ENCODE data around the gene SOX12. TPM values are rescaled to one million over a fixed set of nuclear protein-coding genes. Genes with fewer than 3 reads are reported as not detected.
"Not testable (repeated sequence)": the region's sequence is repeated elsewhere in the genome, so short reads cannot be mapped to it uniquely, and the experiment has no call there.

The SOX12 gene
- total RNA-seq, 1 donor from 2014 or later: 12.3 TPM

DNA sequence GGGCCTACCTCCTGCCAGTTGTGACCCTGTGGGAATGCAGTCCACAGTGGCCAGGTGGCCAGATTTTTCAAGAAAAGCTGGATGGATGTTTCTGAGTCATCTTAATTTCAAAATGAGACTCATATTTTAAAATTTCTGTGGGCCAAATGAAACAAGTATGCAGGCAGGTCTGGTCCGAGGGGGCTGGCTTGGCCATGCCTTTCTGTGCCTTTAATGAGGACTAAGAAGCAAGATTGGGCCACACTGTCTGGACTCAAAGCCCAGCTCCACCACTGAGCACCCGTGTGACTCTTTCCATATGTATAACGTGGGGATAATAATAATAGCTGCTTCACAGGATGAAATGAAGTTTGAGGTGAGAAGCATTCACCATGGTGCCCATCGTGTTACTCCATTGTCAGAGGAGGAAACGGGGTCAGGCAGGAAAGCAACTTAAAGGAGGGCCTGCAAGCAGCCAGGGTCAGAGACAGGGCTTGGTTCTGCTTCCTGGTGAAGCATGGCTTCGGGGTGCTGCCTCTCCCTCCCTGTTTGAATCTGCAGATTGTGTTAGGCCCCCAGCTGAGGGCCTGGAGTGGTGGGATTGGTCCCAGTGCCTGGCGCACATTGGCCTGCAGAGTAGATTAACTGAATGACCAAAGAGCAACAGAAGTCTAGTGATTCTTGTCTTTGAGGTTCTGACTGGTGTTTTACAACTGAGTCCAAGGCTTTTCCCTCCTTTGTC is 3.8 kb downstream of the SOX12 start:
- DNase-seq: no peak
- peaks cover 52% of the 10 kb centered on the region for H3K4me1 ChIP-seq
- no peak overlapping the region for H3K4me3 ChIP-seq
- H3K9me3 ChIP-seq (replicated peaks): no peaks in the 10 kb centered on the region
- TF ChIP-seq, protein P1, sequence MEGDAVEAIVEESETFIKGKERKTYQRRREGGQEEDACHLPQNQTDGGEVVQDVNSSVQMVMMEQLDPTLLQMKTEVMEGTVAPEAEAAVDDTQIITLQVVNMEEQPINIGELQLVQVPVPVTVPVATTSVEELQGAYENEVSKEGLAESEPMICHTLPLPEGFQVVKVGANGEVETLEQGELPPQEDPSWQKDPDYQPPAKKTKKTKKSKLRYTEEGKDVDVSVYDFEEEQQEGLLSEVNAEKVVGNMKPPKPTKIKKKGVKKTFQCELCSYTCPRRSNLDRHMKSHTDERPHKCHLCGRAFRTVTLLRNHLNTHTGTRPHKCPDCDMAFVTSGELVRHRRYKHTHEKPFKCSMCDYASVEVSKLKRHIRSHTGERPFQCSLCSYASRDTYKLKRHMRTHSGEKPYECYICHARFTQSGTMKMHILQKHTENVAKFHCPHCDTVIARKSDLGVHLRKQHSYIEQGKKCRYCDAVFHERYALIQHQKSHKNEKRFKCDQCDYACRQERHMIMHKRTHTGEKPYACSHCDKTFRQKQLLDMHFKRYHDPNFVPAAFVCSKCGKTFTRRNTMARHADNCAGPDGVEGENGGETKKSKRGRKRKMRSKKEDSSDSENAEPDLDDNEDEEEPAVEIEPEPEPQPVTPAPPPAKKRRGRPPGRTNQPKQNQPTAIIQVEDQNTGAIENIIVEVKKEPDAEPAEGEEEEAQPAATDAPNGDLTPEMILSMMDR (IDR thresholded peaks at IDR 0.05; ENCODE audit: borderline replicate concordance): no peak
- peak overlapping the region; percentile 98 for H3K27ac ChIP-seq (replicated peaks)
- intact Hi-C loops (cut with micrococcal nuclease): no loop called here
- H3K27me3 ChIP-seq (ENCODE audit: low read depth): no peaks in the 10 kb centered on the region
- no peaks in the 10 kb centered on the region for H3K36me3 ChIP-seq

DNA sequence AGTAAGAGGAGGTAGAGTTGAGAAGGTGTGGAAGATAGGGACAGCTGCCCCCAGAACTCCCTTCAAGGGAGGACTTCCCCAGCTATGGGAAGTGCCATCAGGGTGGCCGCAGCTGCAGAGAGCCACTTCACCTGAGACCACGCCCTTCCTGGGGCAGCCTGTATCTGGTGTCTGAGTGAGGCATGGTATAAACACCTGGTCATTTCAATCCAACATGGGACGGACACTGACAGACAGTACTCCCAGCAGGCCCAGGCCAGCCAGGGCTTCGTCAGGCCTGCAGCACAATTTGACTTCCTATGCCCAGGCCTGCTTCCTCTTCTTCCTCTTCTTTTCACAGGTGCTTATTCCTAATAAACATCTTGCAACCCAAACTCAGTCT is 4.5 kb downstream of the SOX12 start:
- TF ChIP-seq, protein P1 (IDR thresholded peaks at IDR 0.05; ENCODE audit: borderline replicate concordance): no peak
- Histone ChIP-seq H3K4me3 (no peak overlapping the region), H3K27ac (replicated peaks) (no peak overlapping the region), H3K4me1 (peaks cover 46% of the 10 kb centered on the region), H3K36me3 (no peaks in the 10 kb centered on the region), H3K27me3 (ENCODE audit: low read depth) (no peaks in the 10 kb centered on the region), H3K9me3 (replicated peaks) (no peaks in the 10 kb centered on the region)
- no peak for DNase-seq
- intact Hi-C loops (cut with micrococcal nuclease): no loop called here

GRCh38 chr20:330233-331149 is 5.1 kb downstream of the SOX12 start:
- Histone ChIP-seq H3K4me3 (no peak overlapping the region), H3K27ac (replicated peaks) (no peak overlapping the region), H3K36me3 (no peaks in the 10 kb centered on the region), H3K9me3 (replicated peaks) (no peaks in the 10 kb centered on the region), H3K4me1 (peaks cover 46% of the 10 kb centered on the region), H3K27me3 (ENCODE audit: low read depth) (no peaks in the 10 kb centered on the region)
- TF ChIP-seq, protein P1 (IDR thresholded peaks at IDR 0.05; ENCODE audit: borderline replicate concordance): peak; percentile 87
- intact Hi-C loops (cut with micrococcal nuclease): no loop called here
- DNase-seq: no peak

GRCh38 chr20:334578-334977 is 9.2 kb downstream of the SOX12 start:
- Histone ChIP-seq H3K36me3 (no peaks in the 10 kb centered on the region), H3K4me1 (peaks cover 8% of the 10 kb centered on the region), H3K9me3 (replicated peaks) (no peaks in the 10 kb centered on the region), H3K27me3 (ENCODE audit: low read depth) (no peaks in the 10 kb centered on the region), H3K27ac (replicated peaks) (no peak overlapping the region), H3K4me3 (no peak overlapping the region)
- DNase-seq: no peak
- TF ChIP-seq, protein P1 (IDR thresholded peaks at IDR 0.05; ENCODE audit: borderline replicate concordance): no peak
- intact Hi-C loops (cut with micrococcal nuclease): no loop called here

GRCh38 chr20:336040-336439 is 10.7 kb downstream of the SOX12 start:
- H3K36me3 ChIP-seq; H3K9me3 ChIP-seq (replicated peaks); H3K27me3 ChIP-seq (ENCODE audit: low read depth); H3K4me1 ChIP-seq; intact Hi-C loops (cut with micrococcal nuclease); DNase-seq; H3K4me3 ChIP-seq; H3K27ac ChIP-seq (replicated peaks): not testable (repeated sequence)

DNA sequence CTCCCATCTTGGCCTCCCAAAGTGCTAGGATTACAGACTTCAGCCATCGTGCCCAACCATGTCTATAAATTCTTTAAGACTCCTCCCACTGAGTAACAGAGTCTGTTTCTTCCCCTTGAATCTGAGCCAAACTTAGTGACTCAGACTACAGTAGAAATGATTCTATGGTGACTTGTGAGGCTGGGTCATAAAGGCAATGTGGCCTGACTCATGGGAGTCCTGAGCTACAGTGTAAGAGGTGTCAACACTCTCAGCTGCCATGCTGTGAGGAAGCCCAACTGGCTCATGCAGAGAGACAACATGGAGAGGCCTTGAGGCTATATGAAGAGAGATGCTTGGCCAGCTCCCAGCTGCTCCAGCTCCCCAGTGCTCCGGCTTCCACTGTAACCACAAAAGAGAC is 16.3 kb downstream of the SOX12 start:
- H3K4me1 ChIP-seq: peaks cover 19% of the 10 kb centered on the region
- TF ChIP-seq, protein P1 (IDR thresholded peaks at IDR 0.05; ENCODE audit: borderline replicate concordance): no peak
- H3K9me3 ChIP-seq (replicated peaks): peaks cover 9% of the 10 kb centered on the region
- H3K27ac ChIP-seq (replicated peaks): no peak overlapping the region
- H3K36me3 ChIP-seq: peaks cover 6% of the 10 kb centered on the region
- DNase-seq: no peak
- H3K27me3 ChIP-seq (ENCODE audit: low read depth): no peaks in the 10 kb centered on the region
- intact Hi-C loops (cut with micrococcal nuclease): no loop called here
- H3K4me3 ChIP-seq: no peak overlapping the region
